Prostate gland (tissue), 2 donors: ENCODE results near the gene MTOR.
"Not testable (repeated sequence)": the region's sequence is repeated elsewhere in the genome, so short reads cannot be mapped to it uniquely, and the experiment has no call there.

Experiments used
- CTCF ChIP-seq, 4 experiments: fragments of 200-600 bp in 2 of 4; fragments of 450-650 bp in 2 of 4; sonication (generic) in 2 of 4; IDR thresholded peaks; 1 replicate in 3 of 4; 2 replicates in 1 of 4; pipeline ENCODE4 v1.5.1; 2016 to 2019; ENCODE audit warnings: antibody characterized with exemption in 4 of 4, mild to moderate bottlenecking in 2 of 4, moderate library complexity in 2 of 4
- POLR2A ChIP-seq: fragments of 450-650 bp; IDR thresholded peaks from one replicate; pipeline ENCODE4 v1.6.1; 2016; ENCODE audit warnings: antibody characterized with exemption, mild to moderate bottlenecking
- POLR2AphosphoS5 ChIP-seq: sonication (generic); formaldehyde crosslinking; IDR thresholded peaks from one replicate; pipeline ENCODE4 v1.6.1; 2017; ENCODE audit warnings: antibody characterized with exemption

GRCh38 chr1:11297774-11298173, 35.4 kb upstream of the MTOR start:
- TF ChIP-seq CTCF (IDR thresholded peaks at IDR 0.05); POLR2A; POLR2AphosphoS5: not testable (repeated sequence)
